Uterus (tissue), 4 donors: ENCODE measurements around the gene RASSF1. TPM values are rescaled to one million over a fixed set of nuclear protein-coding genes. Genes with fewer than 3 reads are reported as not detected.

Source experiments
- DNase-seq, 2 donors: peaks; one replicate each; pipeline ENCODE4 v3.0.0-alpha.2; 2019 to 2020
- H3K27ac ChIP-seq, 2 donors: fragments of 200-600 bp; sonication (generic); 1 replicate in 1 of 2; 2 replicates in 1 of 2; pipeline ENCODE4 v1.5.1; 2016 to 2018
- H3K27me3 ChIP-seq, 2 donors: fragments of 200-600 bp; sonication (generic); one replicate each; pipeline ENCODE4 v1.5.1; 2018 to 2019; ENCODE audit warnings: control low read depth in 1 of 2
- H3K36me3 ChIP-seq, 2 donors: fragments of 200-600 bp; sonication (generic); one replicate each; pipeline ENCODE4 v1.5.1; 2019; ENCODE audit warnings: control low read depth in 1 of 2
- H3K4me1 ChIP-seq, 2 donors: fragments of 200-600 bp; sonication (generic); one replicate each; pipeline ENCODE4 v1.5.1; 2018 to 2019; ENCODE audit warnings: control low read depth in 1 of 2
- H3K4me3 ChIP-seq, 2 donors: fragments of 200-600 bp; sonication (generic); 1 replicate in 1 of 2; 2 replicates in 1 of 2; pipeline ENCODE4 v1.5.1; 2018 to 2019; ENCODE audit warnings: mild to moderate bottlenecking in 1 of 2
- H3K9me3 ChIP-seq, 2 donors: fragments of 200-600 bp; sonication (generic); one replicate each; pipeline ENCODE4 v1.5.1; 2019; ENCODE audit warnings: control low read depth in 1 of 2
- CTCF ChIP-seq, 4 experiments: fragments of 200-600 bp in 2 of 4; fragments of 450-650 bp in 2 of 4; sonication (generic) in 2 of 4; IDR thresholded peaks; one replicate each; pipeline ENCODE4 v1.5.1; 2016 to 2019; ENCODE audit warnings: antibody characterized with exemption in 4 of 4, mild to moderate bottlenecking in 2 of 4, moderate library complexity in 1 of 4
- POLR2A ChIP-seq, 2 donors: fragments of 450-650 bp; IDR thresholded peaks; one replicate each; pipeline ENCODE4 v1.6.1; 2016; ENCODE audit warnings: antibody characterized with exemption in 2 of 2, mild to moderate bottlenecking in 1 of 2, moderate library complexity in 1 of 2
- intact Hi-C: fragments of 100-400 bp; cut with DNase I; formaldehyde crosslinking; loops from one replicate; pipeline ENCODE4 v1.15.1; 2023; ENCODE audit warnings: low total_unique reads
- total RNA-seq, 4 donors: library from RNA; depleted of rRNA in 3 of 4; stranded (reverse); fragments of >200 nt in 3 of 4; gene quantifications; one replicate each; pipeline versions ENCODE4 v1.1.0 to v1.2.4, GENCODE V29; 2014 to 2023
- donor health status: DM: yes; HTN: yes; CAD: no.

Gene RASSF1
- total RNA-seq, 4 donors from 2014 or later, result 42.1 to 114 (median 44.6) TPM

GRCh38 chr3:50355829-50356552 lies 15.4 kb upstream of the RASSF1 start:
- DNase-seq, result no peak
- intact Hi-C loops, result no loop called here
- H3K36me3 ChIP-seq, result no peaks in the 10 kb centered on the region
- H3K4me3 ChIP-seq, result no peak overlapping the region
- no peaks in the 10 kb centered on the region for H3K9me3 ChIP-seq
- peaks cover 16 to 35% of the 10 kb centered on the region in 2 donors for H3K4me1 ChIP-seq
- TF ChIP-seq POLR2A (IDR thresholded peaks at IDR 0.05) (no peak), CTCF (IDR thresholded peaks at IDR 0.05) (no peak)
- H3K27ac ChIP-seq, result no peak overlapping the region
- no peaks in the 10 kb centered on the region for H3K27me3 ChIP-seq

- Histone ChIP-seq H3K36me3 (no peaks in the 10 kb centered on the region), H3K27me3 (no peaks in the 10 kb centered on the region), H3K27ac (no peak overlapping the region), H3K9me3 (no peaks in the 10 kb centered on the region), H3K4me1 (peaks cover 16 to 37% of the 10 kb centered on the region in 2 donors), H3K4me3 (no peak overlapping the region)
- no peak for DNase-seq
- intact Hi-C loops, result no loop called here
- TF ChIP-seq CTCF (IDR thresholded peaks at IDR 0.05) (no peak), POLR2A (IDR thresholded peaks at IDR 0.05) (no peak)
These were observed 14.2 kb upstream of the RASSF1 start for GRCh38 chr3:50354850-50355249.

- H3K36me3 ChIP-seq, result no peaks in the 10 kb centered on the region
- no peak for DNase-seq
- TF ChIP-seq POLR2A (IDR thresholded peaks at IDR 0.05), result no peak
- no peak for TF ChIP-seq CTCF (IDR thresholded peaks at IDR 0.05)
- intact Hi-C loops, result no loop called here
- H3K9me3 ChIP-seq, result no peaks in the 10 kb centered on the region
- H3K27ac ChIP-seq, result no peak overlapping the region
- H3K4me3 ChIP-seq, result no peak overlapping the region
- H3K27me3 ChIP-seq, result no peaks in the 10 kb centered on the region
- peaks cover 16 to 42% of the 10 kb centered on the region in 2 donors for H3K4me1 ChIP-seq
These were observed 13.6 kb upstream of the RASSF1 start for GRCh38 chr3:50354186-50354764.

GRCh38 chr3:50353245-50354004 lies 12.8 kb upstream of the RASSF1 start:
- no peak overlapping the region for H3K27ac ChIP-seq
- intact Hi-C loops, result no loop called here
- TF ChIP-seq POLR2A (IDR thresholded peaks at IDR 0.05) (no peak), CTCF (IDR thresholded peaks at IDR 0.05) (no peak)
- H3K9me3 ChIP-seq, result no peaks in the 10 kb centered on the region
- no peak overlapping the region for H3K4me3 ChIP-seq
- no peaks in the 10 kb centered on the region for H3K27me3 ChIP-seq
- peaks cover 16 to 39% of the 10 kb centered on the region in 2 donors for H3K4me1 ChIP-seq
- no peaks in the 10 kb centered on the region for H3K36me3 ChIP-seq
- no peak for DNase-seq

GRCh38 chr3:50352781-50353180 lies 12.1 kb upstream of the RASSF1 start:
- Histone ChIP-seq H3K4me1 (peaks cover 10 to 33% of the 10 kb centered on the region in 2 donors), H3K9me3 (no peaks in the 10 kb centered on the region), H3K4me3 (no peak overlapping the region), H3K36me3 (no peaks in the 10 kb centered on the region), H3K27ac (no peak overlapping the region), H3K27me3 (no peaks in the 10 kb centered on the region)
- DNase-seq, result no peak
- intact Hi-C loops, result no loop called here
- TF ChIP-seq POLR2A (IDR thresholded peaks at IDR 0.05) (no peak), CTCF (IDR thresholded peaks at IDR 0.05) (no peak)
